ENCODE data around the gene ZNF827. TPM values are rescaled to one million over a fixed set of nuclear protein-coding genes. Genes with fewer than 3 reads are reported as not detected.

ZNF827 gene
- total RNA-seq, 4 donors from 2014 or later, result 5.2 to 11.8 (median 7.1) TPM

- ATAC-seq (ENCODE audit: low FRiP score) (no peak), DNase-seq (ENCODE audit: low spot score) (no peak)
- TF ChIP-seq, protein P1, sequence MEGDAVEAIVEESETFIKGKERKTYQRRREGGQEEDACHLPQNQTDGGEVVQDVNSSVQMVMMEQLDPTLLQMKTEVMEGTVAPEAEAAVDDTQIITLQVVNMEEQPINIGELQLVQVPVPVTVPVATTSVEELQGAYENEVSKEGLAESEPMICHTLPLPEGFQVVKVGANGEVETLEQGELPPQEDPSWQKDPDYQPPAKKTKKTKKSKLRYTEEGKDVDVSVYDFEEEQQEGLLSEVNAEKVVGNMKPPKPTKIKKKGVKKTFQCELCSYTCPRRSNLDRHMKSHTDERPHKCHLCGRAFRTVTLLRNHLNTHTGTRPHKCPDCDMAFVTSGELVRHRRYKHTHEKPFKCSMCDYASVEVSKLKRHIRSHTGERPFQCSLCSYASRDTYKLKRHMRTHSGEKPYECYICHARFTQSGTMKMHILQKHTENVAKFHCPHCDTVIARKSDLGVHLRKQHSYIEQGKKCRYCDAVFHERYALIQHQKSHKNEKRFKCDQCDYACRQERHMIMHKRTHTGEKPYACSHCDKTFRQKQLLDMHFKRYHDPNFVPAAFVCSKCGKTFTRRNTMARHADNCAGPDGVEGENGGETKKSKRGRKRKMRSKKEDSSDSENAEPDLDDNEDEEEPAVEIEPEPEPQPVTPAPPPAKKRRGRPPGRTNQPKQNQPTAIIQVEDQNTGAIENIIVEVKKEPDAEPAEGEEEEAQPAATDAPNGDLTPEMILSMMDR (IDR thresholded peaks at IDR 0.05), result no peak
These were observed 207.6 kb downstream of the ZNF827 start for GRCh38 chr4:145731028-145731427.

- DNase-seq (ENCODE audit: low spot score), result no peak
These were observed 208.6 kb downstream of the ZNF827 start for GRCh38 chr4:145730026-145730425.

GRCh38 chr4:145723336-145723735 is 215.3 kb downstream of the ZNF827 start:
- ATAC-seq (ENCODE audit: low FRiP score) (no peak), DNase-seq (ENCODE audit: low spot score) (no peak)
- TF ChIP-seq, protein P1 (IDR thresholded peaks at IDR 0.05), result no peak

More at GRCh38 chr4:145730026-145730425, 208.6 kb downstream of the ZNF827 start:
- TF ChIP-seq, protein P1 (IDR thresholded peaks at IDR 0.05), result no peak
- no peak for ATAC-seq (ENCODE audit: low FRiP score)

DNA sequence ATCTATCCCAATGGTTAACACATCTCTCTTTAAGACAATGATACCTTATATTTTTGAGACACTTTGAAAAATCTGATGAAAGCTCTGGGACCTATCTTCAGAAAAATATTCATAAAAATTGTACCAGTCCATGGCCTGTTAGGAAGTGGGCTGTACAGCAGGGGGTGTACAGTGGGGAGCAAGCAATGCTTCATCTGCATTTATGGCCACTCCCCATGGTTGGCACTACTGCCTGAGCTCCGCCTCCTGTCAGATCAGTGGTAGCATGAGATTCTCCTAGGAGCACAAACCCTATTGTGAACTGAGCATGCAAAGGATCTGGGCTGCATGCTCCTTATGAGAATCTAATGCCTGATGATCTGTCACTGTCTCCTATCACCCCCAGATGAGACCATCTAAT is 216.1 kb downstream of the ZNF827 start:
- no peak for ATAC-seq (ENCODE audit: low FRiP score)
- TF ChIP-seq, protein P1 (IDR thresholded peaks at IDR 0.05), result no peak
- no peak for DNase-seq (ENCODE audit: low spot score)

DNA sequence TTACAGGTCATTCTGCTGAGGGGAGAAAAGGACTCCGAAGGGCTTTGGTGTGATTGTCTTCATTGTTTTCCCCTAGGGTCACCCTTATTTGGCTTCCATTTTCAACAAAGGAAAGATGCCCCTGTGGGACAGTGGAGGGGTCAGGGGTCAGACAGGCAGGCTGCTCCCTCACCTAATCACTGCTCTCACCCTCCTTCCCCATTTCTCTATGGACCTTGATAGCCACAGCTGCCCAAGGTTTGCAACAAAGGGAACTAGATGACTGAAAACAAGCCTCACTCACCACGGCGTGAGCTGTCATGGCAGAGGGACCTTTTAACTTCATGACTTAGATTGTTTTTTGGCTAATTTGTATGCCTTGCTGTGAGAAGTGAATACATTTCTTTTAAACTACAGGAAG is 218.0 kb downstream of the ZNF827 start:
- TF ChIP-seq, protein P1 (IDR thresholded peaks at IDR 0.05), result no peak
- DNase-seq (ENCODE audit: low spot score) (no peak), ATAC-seq (ENCODE audit: low FRiP score) (no peak)

DNA sequence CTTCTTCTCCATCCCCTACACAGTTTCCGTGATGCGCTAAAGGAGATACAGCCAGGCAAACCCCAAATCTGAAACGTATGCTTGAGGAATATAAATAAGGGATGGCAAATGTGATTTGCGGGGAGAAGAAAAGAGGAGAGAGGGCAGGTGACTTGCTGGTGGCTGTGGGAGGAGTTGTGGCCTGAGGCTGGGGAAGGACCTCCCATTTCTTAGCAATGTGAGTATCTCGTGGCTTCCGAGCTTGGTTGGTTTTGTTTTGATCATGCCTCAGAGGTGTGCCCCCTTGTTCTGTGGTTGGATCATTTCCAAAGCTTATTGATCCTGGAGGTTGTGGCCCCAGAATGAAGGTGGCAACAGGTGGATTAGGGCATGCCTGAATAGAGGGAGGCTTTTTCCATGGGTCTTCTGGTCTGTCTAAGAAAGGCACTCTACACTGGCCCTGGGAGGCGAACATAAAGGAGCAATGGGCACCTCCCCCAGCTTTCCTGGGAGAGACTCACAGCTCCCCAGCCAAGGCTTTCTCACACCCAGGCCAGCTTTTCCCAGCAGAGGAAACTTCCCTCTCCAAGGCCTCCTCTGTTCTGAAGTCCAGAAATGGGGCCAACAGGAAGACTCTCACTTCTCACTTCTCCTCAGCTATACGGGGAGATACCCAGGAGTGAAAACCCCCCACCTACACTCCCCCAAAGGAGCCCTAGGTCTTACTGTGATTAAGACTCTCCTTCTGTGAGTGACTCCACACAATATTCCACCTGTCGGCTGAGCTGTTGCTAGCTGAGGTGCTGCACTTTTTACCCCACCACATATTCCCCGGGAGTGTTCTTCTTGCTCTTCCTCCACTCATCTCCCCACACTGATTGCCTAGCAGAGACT is 218.6 kb downstream of the ZNF827 start:
- ATAC-seq (ENCODE audit: low FRiP score), result no peak

More for the DNA sequence above, 218.6 kb downstream of the ZNF827 start:
- TF ChIP-seq, protein P1 (IDR thresholded peaks at IDR 0.05), result no peak
- DNase-seq (ENCODE audit: low spot score), result no peak

Measured in omental fat pad (tissue), 4 donors.